H9 (cell line): ENCODE data around the gene AGGF1. TPM values are rescaled to one million over a fixed set of nuclear protein-coding genes. Genes with fewer than 3 reads are reported as not detected.

ENCODE experiments used
- DNase-seq: peaks from one replicate; pipeline ENCODE4 v3.0.0-alpha.2; 2017
- H2AFZ ChIP-seq: one replicate; pipeline ENCODE4 v1.6.1; 2013; ENCODE audit warnings: mild to moderate bottlenecking, low read length, control low read depth, moderate library complexity
- H2AK5ac ChIP-seq: 2 replicates; pipeline ENCODE4 v1.6.1; 2013; ENCODE audit warnings: low read length, control low read depth, mixed read lengths; ENCODE audit not compliant: insufficient read length
- H2BK120ac ChIP-seq: one replicate; pipeline ENCODE4 v1.6.1; 2013; ENCODE audit warnings: low read depth, mild to moderate bottlenecking, low read length, control low read depth, inconsistent platforms; ENCODE audit not compliant: poor library complexity, severe bottlenecking
- H2BK12ac ChIP-seq: 2 replicates; pipeline ENCODE4 v1.6.1; 2013; ENCODE audit warnings: low read length, control low read depth, mixed read lengths, low read depth; ENCODE audit not compliant: insufficient read length
- H2BK15ac ChIP-seq: 2 replicates; pipeline ENCODE4 v1.6.1; 2013; ENCODE audit warnings: low read depth, low read length, control low read depth
- H2BK20ac ChIP-seq: one replicate; pipeline ENCODE4 v1.6.1; 2013; ENCODE audit warnings: low read depth, mild to moderate bottlenecking, low read length, control low read depth, inconsistent platforms; ENCODE audit not compliant: poor library complexity, severe bottlenecking
- H2BK5ac ChIP-seq: 2 replicates; pipeline ENCODE4 v1.6.1; 2013; ENCODE audit warnings: low read length, control low read depth, mixed read lengths; ENCODE audit not compliant: insufficient read length
- H3K14ac ChIP-seq: 2 replicates; pipeline ENCODE4 v1.6.1; 2013; ENCODE audit warnings: low read length, control low read depth; ENCODE audit not compliant: insufficient read depth
- H3K18ac ChIP-seq: 2 replicates; pipeline ENCODE4 v1.6.1; 2013; ENCODE audit warnings: low read depth, mild to moderate bottlenecking, mixed read lengths, low read length, control low read depth; ENCODE audit not compliant: insufficient read length
- H3K23ac ChIP-seq: 2 replicates; pipeline ENCODE4 v1.6.1; 2013; ENCODE audit warnings: low read length, control low read depth, mixed read lengths, low read depth; ENCODE audit not compliant: insufficient read length
- H3K23me2 ChIP-seq: 2 replicates; pipeline ENCODE4 v1.6.1; 2013; ENCODE audit warnings: low read depth, mild to moderate bottlenecking, mixed read lengths, low read length, control low read depth; ENCODE audit not compliant: insufficient read length, poor library complexity, severe bottlenecking
- H3K27ac ChIP-seq: 2 replicates; pipeline ENCODE4 v1.5.1; 2013; ENCODE audit warnings: low read length, control low read depth, mixed read lengths, low read depth; ENCODE audit not compliant: insufficient read length
- H3K27me3 ChIP-seq: 2 replicates; pipeline ENCODE4 v1.6.1; 2013; ENCODE audit warnings: low read length, control low read depth, inconsistent platforms; ENCODE audit not compliant: insufficient read depth
- H3K4ac ChIP-seq: 2 replicates; pipeline ENCODE4 v1.6.1; 2013; ENCODE audit warnings: low read depth, mild to moderate bottlenecking, control low read depth, inconsistent platforms, low read length, moderate library complexity
- H3K4me1 ChIP-seq: 2 replicates; pipeline ENCODE4 v1.6.1; 2013; ENCODE audit warnings: low read length, control low read depth, inconsistent platforms; ENCODE audit not compliant: insufficient read depth
- H3K4me2 ChIP-seq: 2 replicates; pipeline ENCODE4 v1.6.1; 2013; ENCODE audit warnings: low read length, control low read depth, mixed read lengths; ENCODE audit not compliant: insufficient read length, insufficient read depth
- H3K56ac ChIP-seq: 2 replicates; pipeline ENCODE4 v1.6.1; 2013; ENCODE audit warnings: low read depth, mild to moderate bottlenecking, mixed read lengths, low read length, control low read depth; ENCODE audit not compliant: insufficient read length
- H3K79me1 ChIP-seq: 2 replicates; pipeline ENCODE4 v1.6.1; 2013; ENCODE audit warnings: low read depth, mild to moderate bottlenecking, moderate library complexity, low read length, control low read depth, inconsistent platforms; ENCODE audit not compliant: insufficient read depth, poor library complexity, severe bottlenecking
- H3K79me2 ChIP-seq: 2 replicates; pipeline ENCODE4 v1.6.1; 2013; ENCODE audit warnings: low read length, control low read depth, inconsistent platforms; ENCODE audit not compliant: insufficient read depth
- H3K9ac ChIP-seq: 2 replicates; pipeline ENCODE4 v1.6.1; 2013; ENCODE audit warnings: low read length, control low read depth, mixed read lengths; ENCODE audit not compliant: insufficient read length; ENCODE audit errors: extremely low read depth
- H3K9me3 ChIP-seq: one replicate; pipeline ENCODE4 v1.6.1; 2013; ENCODE audit warnings: low read depth, low read length, inconsistent platforms; ENCODE audit not compliant: control insufficient read depth
- H3T11ph ChIP-seq: one replicate; pipeline ENCODE4 v1.6.1; 2013; ENCODE audit warnings: mild to moderate bottlenecking, low read length, control low read depth, inconsistent platforms
- H4K20me1 ChIP-seq: one replicate; pipeline ENCODE4 v1.6.1; 2013; ENCODE audit not compliant: control insufficient read depth, insufficient read length, insufficient read depth
- H4K5ac ChIP-seq: 2 replicates; pipeline ENCODE4 v1.6.1; 2013; ENCODE audit warnings: low read depth, mild to moderate bottlenecking, mixed read lengths, low read length, control low read depth; ENCODE audit not compliant: insufficient read length
- H4K8ac ChIP-seq: replicated peaks from 2 replicates; pipeline ENCODE4 v1.6.1; 2013; ENCODE audit warnings: low read length, control low read depth, mixed read lengths, low read depth; ENCODE audit not compliant: insufficient read length
- H4K91ac ChIP-seq: 2 replicates; pipeline ENCODE4 v1.6.1; 2013; ENCODE audit warnings: low read depth, mild to moderate bottlenecking, moderate library complexity, mixed read lengths, low read length, control low read depth; ENCODE audit not compliant: insufficient read length
- H3K27ac Mint-ChIP-seq, 3 experiments: 2 replicates in 2 of 3; 3 replicates in 1 of 3; pipeline ENCODE4 v1.8.0; 2020 to 2021; ENCODE audit warnings: mixed read lengths in 3 of 3, mild to moderate bottlenecking in 1 of 3, moderate library complexity in 1 of 3
- H3K27me3 Mint-ChIP-seq: 2 replicates; pipeline ENCODE4 v1.8.0; 2021; ENCODE audit warnings: low read depth, mild to moderate bottlenecking, moderate library complexity, mixed read lengths
- H3K36me3 Mint-ChIP-seq, 3 experiments: 2 replicates in 2 of 3; 3 replicates in 1 of 3; pipeline ENCODE4 v1.8.0; 2020 to 2021; ENCODE audit warnings: low read depth in 3 of 3, mixed read lengths in 3 of 3; ENCODE audit not compliant: insufficient read depth in 1 of 3
- H3K4me1 Mint-ChIP-seq, 2 experiments: 2 replicates each; pipeline ENCODE4 v1.8.0; 2020; ENCODE audit warnings: mixed read lengths in 2 of 2
- H3K4me3 Mint-ChIP-seq, 2 experiments: 2 replicates in 1 of 2; 3 replicates in 1 of 2; pipeline ENCODE4 v1.8.0; 2020 to 2021; ENCODE audit warnings: mild to moderate bottlenecking in 2 of 2, mixed read lengths in 2 of 2, moderate library complexity in 1 of 2
- H3K9me3 Mint-ChIP-seq, 2 experiments: 2 replicates in 1 of 2; 3 replicates in 1 of 2; pipeline ENCODE4 v1.8.0; 2020; ENCODE audit warnings: mild to moderate bottlenecking in 2 of 2, mixed read lengths in 2 of 2, moderate library complexity in 1 of 2
- WGBS: extraction: QIAGEN DNeasy Blood & Tissue Kit; methylation state at CpG from one replicate; pipeline ENCODE4 v1.1.7; 2013; ENCODE audit warnings: missing lambda C conversion rate, low lambda C conversion rate, mixed read lengths; ENCODE audit not compliant: insufficient read length; ENCODE audit errors: extremely low coverage; 5-methylcytosine and 5-hydroxymethylcytosine counted together
- total RNA-seq: library from RNA; stranded (reverse); gene quantifications from 2 replicates; pipeline ENCODE4 v1.2.1, GENCODE V29; 2021
- TF ChIP-seq, protein P1 (sequence below): fragments of 200-600 bp; sonication (generic); conservative IDR thresholded peaks from 3 replicates; pipeline ENCODE4 v1.8.0; 2021; ENCODE audit warnings: antibody characterized with exemption, mild to moderate bottlenecking

Gene AGGF1
- total RNA-seq, 1 experiment from 2014 or later: 13.6 TPM

DNA sequence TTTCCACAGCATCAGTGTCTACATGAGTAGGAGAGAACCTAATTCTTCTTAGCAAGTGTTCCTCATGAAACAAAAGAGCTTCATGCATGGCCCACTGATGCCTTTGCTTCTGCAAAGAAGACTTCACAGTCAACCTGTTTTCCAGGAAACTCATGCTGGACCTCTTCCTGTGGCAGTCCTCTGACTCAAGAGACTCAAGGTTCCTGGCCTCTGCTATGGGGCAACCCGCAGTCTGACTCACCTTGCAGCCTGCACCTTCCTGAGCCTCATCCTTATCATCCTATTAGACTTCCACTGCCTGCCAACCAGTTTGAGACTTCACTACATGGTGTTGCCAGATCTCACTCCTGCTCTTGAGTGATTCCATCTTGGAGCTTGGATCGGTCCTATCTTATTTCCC, 17.6 kb upstream of the AGGF1 start:
- H3K4me1 Mint-ChIP-seq: peaks cover 6% of the 10 kb centered on the region in 2 experiments
- peaks cover 2% of the 10 kb centered on the region; the same call in 1 of the 2 replicates for H3K27me3 Mint-ChIP-seq
- H2BK120ac ChIP-seq: no peak overlapping the region
- H3K23me2 ChIP-seq: no peaks in the 10 kb centered on the region
- no peaks in the 10 kb centered on the region for H3K79me1 ChIP-seq
- no peak overlapping the region for H2BK15ac ChIP-seq
- H4K8ac ChIP-seq: no peak overlapping the region
- no peaks in the 10 kb centered on the region for H3K27me3 ChIP-seq
- no peaks in the 10 kb centered on the region for H3K4me1 ChIP-seq
- no peak overlapping the region for H3K27ac Mint-ChIP-seq
- no peak overlapping the region for H3K9ac ChIP-seq
- no peak overlapping the region for H3K23ac ChIP-seq
- TF ChIP-seq, protein P1, sequence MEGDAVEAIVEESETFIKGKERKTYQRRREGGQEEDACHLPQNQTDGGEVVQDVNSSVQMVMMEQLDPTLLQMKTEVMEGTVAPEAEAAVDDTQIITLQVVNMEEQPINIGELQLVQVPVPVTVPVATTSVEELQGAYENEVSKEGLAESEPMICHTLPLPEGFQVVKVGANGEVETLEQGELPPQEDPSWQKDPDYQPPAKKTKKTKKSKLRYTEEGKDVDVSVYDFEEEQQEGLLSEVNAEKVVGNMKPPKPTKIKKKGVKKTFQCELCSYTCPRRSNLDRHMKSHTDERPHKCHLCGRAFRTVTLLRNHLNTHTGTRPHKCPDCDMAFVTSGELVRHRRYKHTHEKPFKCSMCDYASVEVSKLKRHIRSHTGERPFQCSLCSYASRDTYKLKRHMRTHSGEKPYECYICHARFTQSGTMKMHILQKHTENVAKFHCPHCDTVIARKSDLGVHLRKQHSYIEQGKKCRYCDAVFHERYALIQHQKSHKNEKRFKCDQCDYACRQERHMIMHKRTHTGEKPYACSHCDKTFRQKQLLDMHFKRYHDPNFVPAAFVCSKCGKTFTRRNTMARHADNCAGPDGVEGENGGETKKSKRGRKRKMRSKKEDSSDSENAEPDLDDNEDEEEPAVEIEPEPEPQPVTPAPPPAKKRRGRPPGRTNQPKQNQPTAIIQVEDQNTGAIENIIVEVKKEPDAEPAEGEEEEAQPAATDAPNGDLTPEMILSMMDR: no peak
- H4K91ac ChIP-seq: no peak overlapping the region
- no peak overlapping the region for H3K27ac ChIP-seq
- H2BK12ac ChIP-seq: no peak overlapping the region
- no CpG with 5 or more reads among the region's 2 CpGs for WGBS
- no peak overlapping the region for H3T11ph ChIP-seq
- H3K9me3 Mint-ChIP-seq: peaks cover 0 to 1% of the 10 kb centered on the region in 2 experiments; a peak in 1 of 5 replicates
- no peak overlapping the region for H4K5ac ChIP-seq
- H3K56ac ChIP-seq: no peak overlapping the region
- H2AFZ ChIP-seq: no peak overlapping the region
- H3K4ac ChIP-seq: no peak overlapping the region
- no peaks in the 10 kb centered on the region for H3K9me3 ChIP-seq
- no peaks in the 10 kb centered on the region for H3K36me3 Mint-ChIP-seq
- DNase-seq: no peak
- no peaks in the 10 kb centered on the region for H3K79me2 ChIP-seq
- H3K4me3 Mint-ChIP-seq: no peak overlapping the region
- H4K20me1 ChIP-seq: no peaks in the 10 kb centered on the region
- H3K18ac ChIP-seq: no peak overlapping the region
- no peak overlapping the region for H2BK20ac ChIP-seq
- no peak overlapping the region for H2AK5ac ChIP-seq
- H2BK5ac ChIP-seq: no peak overlapping the region
- no peak overlapping the region for H3K14ac ChIP-seq
- H3K4me2 ChIP-seq: no peak overlapping the region
